HG03469 (cell line): ENCODE results near the gene XYLT2.

Source experiments
- ATAC-seq: cut with Tn5 transposase; IDR thresholded peaks from one replicate; pipeline ENCODE4 v1.9.1; 2021; ENCODE audit warnings: mild to moderate bottlenecking, moderate library complexity, moderate number of reproducible peaks; ENCODE audit not compliant: unreplicated experiment

The XYLT2 gene

GRCh38 chr17:50363217-50364060, 17.5 kb downstream of the XYLT2 start:
- no peak for ATAC-seq

DNA sequence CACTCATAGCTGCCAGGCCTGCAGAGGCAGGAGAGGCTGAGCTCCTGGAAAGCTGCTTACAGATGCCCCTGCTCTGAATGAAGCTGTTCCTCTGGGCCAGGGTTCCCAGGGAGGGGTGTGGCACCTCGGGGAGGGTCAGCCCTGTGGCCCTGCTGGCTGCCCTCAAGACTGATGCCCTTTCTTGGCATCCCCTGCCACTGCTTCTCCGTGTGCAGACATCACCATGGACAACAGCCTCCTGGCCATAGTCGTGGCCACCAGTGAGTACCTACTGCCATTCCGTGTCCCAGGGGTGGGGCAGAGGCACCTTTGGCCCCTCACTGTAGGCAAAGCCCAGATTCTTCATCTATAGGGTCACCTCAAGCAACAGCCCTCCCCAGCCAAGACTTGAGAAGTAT, 18.1 kb downstream of the XYLT2 start:
- no peak for ATAC-seq

DNA sequence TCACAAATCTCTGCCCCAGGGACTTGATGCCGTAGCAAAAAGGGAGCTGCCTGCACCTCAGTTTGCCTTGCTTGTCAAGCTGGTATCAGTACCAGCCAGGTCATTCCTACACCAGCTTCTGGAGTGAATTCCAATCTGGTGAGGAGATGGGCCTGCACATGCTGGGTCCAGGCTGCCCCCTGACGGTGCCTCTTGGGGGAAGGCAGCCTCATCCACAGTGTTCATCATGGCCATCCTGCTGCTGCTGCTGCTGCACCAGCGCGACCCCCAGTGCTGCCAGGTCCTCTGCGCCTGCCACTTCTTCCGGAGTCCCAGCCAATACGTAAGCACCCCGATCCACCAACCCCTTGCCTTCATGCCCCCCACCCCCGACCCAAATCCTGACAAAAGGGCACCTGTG, 18.8 kb downstream of the XYLT2 start:
- ATAC-seq: no peak

GRCh38 chr17:50365165-50365564, 19.2 kb downstream of the XYLT2 start:
- ATAC-seq: no peak

- no peak for ATAC-seq
These were observed 19.9 kb downstream of the XYLT2 start for GRCh38 chr17:50365649-50366393.

- ATAC-seq: no peak
These were observed 21.5 kb downstream of the XYLT2 start for GRCh38 chr17:50367401-50367800.

DNA sequence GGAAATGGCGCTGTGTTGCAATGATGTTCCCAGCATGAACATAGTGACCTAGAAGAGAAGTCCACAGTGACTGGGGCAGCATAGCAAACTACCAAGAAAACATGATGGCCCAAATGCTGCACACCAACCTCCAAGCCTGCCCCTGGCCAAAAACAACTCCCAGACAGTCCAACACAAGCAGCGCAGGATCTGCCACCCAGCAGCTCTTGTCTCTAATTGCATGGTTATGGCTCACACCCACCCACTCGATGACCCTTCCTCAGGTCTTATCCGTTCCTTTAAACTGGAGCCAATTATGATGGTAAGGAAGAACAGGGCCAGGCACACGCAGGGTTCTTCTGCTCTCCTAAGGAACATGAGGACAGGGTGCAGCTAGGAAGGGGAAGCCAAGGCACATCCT, 24.1 kb downstream of the XYLT2 start:
- ATAC-seq: no peak

DNA sequence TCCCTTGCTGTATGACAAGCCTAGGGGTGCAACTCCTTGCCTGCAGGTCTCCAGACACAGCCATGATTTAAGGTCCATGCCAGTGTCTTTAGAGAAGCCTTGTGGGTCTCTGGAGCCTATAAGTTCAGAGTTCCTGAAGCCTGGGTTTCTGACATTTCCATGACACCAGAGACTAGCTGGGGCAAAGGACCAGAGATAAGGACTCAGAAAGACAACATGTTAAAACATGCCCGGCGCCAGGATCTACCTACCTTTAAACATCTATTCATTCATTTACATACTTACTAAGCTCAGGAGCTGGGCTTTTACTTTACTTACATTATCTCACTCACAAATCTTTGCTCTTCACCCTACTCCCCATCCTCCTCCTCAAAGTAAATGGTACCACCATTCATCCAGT, 25.6 kb downstream of the XYLT2 start:
- no peak for ATAC-seq

DNA sequence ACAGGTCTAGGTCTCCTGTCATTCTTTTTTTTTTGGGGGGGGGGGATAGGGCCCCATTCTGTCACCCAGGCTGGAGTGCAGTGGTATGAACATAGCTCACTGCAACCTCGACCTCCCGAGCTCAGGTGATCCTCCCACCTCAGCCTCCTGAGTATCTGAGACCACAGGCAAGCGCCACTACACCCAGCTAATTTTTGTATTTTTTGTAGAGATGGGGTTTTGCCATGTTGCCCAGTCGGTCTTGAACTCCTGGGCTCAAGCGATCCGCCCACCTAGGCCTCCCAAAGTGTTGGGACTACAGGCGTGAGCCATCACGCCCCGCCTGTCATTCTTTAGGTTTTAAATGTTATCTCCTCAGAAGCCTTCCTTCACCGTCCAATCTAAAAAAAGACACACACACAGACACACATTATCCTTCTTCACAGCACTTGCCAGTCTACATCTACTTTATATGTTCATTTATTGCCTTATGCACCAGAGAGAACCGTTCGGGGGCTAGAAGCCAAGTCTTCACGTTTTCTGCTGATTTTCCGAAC, 26.4 kb downstream of the XYLT2 start:
- no peak for ATAC-seq

- ATAC-seq: no peak
These were observed 27.0 kb downstream of the XYLT2 start, which contains the start of the genes EME1 and MRPL27 for GRCh38 chr17:50372758-50373556. TSS of gene EME1 (plus strand) at chr17:50373229. CDS start at chr17:50375209, 1,980 bp downstream. TSS of gene MRPL27 (minus strand) at chr17:50373184. CDS start at chr17:50373170, 14 bp downstream.

DNA sequence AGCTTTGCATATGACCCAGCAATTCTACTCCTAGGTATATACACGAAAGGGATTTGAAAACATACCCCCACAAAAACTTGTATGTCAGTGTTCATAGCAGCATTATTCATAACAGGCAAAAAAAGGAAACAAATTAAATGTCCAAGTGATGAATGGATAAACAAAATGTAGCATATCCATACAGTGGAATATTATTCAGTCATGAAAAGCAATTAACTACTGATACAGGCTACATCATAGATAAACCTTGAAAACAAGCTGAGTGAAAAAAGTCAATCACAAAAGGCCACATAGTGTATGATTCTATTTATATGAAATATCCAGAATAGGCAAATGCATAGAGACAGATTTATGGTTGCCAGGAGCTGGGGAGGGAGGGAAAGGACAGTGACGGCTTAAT, 27.8 kb downstream of the XYLT2 start:
- ATAC-seq: no peak

DNA sequence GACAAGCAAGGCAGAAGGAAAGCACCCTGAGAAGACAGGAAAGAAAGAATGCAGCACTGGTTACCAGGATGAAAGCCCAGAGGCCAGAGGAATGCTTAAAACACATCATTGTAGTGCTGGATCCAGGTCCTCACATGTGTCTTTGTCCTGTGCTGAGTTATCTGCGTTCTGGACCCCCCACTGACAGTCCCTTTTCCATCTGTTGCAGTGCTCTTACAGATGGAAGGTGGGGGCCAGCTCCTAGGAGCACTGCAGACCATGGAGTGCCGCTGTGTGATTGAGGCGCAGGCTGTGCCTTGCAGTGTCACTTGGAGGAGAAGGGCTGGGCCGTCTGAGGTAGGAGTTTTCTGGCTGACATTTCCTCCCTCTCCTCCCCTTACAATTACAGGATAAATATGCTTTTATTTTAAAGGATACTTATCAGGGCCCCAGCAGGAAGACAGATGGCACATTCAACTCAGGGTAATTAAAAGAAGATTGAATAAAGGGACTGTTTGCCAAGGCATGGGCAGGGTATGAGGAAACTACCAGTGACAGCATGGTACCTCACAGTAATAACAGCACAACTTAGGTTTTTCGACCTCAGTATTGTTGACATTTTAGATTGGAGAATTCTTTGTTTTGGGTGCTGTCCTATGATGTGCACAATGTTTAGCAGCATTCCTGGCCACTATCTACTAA, 30.1 kb downstream of the XYLT2 start:
- ATAC-seq: no peak

DNA sequence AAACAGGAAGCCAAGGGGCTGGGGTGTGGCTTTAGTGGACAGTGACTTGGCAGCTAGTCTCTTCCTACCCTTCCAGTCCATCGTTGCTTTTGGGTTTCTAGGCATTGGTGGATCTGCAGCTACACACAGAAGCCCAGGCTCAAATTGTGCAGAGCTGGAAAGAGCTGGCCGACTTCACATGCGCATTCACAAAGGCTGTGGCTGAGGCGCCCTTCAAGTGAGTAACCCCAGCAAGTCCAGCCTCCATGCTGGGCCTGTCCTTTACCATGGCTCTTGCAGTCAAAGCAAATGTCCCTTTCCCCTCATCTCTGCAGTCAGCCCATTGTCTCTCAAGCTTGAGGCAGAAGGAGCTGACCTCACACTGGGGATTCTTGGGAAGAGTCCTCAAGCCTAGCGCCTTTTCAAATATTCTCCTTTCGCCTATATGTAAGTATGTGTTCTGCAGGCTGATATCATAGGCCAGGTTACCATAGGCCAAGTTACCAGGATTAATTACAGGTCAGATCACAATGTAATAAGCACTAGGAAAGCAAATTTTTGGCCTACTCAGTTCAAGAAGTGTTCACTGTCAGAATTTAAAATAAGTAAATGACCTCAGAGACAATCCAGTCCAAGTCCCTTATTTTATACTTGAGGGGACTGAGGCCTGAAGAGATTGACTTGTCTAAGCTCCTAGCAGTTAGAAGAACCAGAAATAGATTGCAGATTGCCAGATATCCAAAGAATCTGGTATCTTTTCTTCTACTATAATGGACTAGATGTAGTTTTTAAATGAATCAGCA, 33.6 kb downstream of the XYLT2 start:
- ATAC-seq: no peak

DNA sequence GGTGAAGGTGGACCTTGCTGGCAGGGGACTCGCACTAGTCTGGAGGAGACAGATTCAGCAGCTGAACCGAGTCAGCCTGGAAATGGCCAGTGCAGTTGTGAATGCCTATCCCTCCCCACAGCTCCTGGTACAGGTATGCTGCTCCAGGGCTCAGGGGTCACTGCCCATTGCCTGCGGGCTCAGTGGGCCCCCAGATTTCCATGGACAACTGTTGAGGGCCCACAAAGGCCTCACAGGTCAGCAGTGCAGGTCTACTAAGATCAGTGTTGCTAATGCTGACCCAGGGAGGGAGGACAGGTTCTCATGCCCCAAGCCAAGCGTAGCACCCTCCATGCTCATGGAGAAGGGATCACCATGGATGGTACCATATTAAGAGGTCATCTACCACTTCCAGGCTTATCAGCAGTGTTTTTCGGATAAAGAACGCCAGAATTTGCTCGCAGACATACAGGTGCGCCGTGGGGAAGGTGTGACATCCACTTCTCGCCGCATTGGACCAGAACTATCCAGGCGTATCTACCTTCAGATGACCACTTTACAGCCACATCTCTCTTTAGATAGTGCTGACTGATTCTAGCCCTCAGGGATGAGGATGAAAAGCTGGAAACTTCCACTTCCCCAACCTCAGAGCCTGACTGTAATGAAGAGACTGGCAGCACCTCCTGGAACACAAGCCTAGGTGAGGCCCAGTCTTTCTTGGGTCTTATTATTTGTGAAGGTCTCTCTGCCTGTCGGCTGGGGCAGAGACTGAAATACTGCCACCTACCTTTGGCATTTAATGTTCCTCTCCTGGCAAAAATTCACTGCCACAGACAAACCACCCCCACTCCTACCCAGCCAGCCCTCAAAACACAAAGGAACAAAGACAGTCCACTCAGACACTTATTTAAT, 34.7 kb downstream of the XYLT2 start:
- no peak for ATAC-seq

- ATAC-seq: no peak
These were observed 35.4 kb downstream of the XYLT2 start for GRCh38 chr17:50381260-50381815.

DNA sequence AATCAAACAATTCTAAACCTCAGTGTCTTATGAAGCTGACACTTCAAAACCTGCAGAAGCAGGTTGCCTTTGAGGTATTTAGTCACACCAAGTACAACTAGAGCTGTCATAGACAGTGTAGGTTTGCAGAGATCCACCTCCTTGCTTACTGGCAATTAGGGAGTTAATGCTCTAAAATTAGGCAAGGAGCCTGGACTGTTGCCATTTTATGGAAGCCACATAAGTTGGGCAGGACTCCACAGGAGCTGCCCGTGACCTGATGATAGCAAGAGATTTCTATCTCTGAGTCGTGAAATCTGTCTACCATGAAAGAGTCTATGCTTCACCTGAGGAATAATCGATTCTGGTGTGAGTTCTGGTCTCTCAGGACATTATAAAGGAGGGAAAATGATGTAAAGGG, 36.0 kb downstream of the XYLT2 start:
- ATAC-seq: no peak

- ATAC-seq: no peak
These were observed 37.0 kb downstream of the XYLT2 start for GRCh38 chr17:50382931-50383330.

DNA sequence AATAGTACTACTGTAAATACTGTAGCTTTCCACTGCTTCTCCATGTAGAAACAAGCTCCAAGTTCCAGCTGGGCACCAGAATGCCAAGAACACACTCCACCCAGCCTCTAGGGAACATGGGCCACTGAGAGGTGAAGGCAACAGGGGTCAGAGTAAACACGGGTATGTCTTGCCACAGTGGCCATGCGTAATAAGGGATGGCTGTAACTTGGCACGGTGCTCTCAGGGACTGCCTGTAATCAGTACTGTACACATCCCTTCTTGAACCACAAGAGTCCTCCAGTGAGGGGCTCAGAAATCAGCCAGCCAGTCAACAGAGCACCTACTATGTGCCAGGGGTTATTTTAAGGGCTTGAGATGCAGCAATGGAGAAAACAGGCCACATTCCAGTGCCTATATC, 40.6 kb downstream of the XYLT2 start:
- ATAC-seq: no peak
